NCI-H526 (cell line): Measurements from ENCODE around the gene CENPA.
"Not testable (repeated sequence)": the region's sequence is repeated elsewhere in the genome, so short reads cannot be mapped to it uniquely, and the experiment has no call there.

Experiments used
- DNase-seq, 2 experiments: peaks; one replicate each; lab custom pipeline; 2025; lab: John Stamatoyannopoulos, UW

The CENPA gene

DNA sequence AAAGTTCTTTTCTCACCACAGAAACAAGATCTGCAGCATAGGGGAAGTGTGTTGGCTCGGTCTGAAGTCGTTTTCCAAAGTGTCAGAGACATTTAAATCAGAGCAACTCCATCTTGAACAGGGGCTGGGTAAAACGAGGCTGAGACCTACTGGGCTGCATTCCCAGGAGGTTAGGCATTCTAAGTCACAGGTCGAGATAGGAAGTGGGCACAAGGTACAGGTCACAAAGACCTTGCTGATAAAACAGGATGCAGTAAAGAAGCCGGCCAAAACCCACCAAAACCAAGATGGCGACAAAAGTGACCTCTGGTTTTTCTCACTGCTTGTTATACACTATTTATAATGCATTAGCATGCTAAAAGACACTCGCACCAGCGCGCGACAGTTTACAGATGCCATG, 24.9 kb upstream of the CENPA start:
- not testable (repeated sequence) for DNase-seq

DNA sequence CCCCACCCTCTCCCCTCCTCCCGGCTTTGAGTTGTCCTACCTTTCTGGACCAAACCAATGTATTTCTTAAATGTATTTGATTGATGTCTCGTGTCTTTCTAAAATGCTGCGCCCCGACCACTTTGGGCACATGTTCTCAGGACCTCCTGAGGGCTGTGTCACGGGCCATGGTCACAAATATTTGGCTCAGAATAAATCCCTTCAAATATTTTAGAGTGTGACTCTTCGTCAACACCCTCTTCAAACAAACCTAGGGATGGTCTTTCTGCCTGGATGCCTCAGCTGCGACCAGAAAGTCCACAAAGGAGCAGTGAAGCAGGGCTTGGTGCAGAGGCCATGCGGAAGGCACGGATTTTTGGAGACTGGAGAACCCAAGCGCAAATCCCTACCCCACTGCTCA, 22.8 kb upstream of the CENPA start:
- no peak for DNase-seq

- DNase-seq = peak; percentile 65 to 87
Measured at GRCh38 chr2:26764078-26764887, 21.6 kb upstream of the CENPA start, which contains the start of gene SLC35F6. SLC35F6 (plus strand) TSS chr2:26764284; CDS start chr2:26764350, 66 bp downstream.

GRCh38 chr2:26764906-26765305, 20.9 kb upstream of the CENPA start:
- DNase-seq = no peak

DNA sequence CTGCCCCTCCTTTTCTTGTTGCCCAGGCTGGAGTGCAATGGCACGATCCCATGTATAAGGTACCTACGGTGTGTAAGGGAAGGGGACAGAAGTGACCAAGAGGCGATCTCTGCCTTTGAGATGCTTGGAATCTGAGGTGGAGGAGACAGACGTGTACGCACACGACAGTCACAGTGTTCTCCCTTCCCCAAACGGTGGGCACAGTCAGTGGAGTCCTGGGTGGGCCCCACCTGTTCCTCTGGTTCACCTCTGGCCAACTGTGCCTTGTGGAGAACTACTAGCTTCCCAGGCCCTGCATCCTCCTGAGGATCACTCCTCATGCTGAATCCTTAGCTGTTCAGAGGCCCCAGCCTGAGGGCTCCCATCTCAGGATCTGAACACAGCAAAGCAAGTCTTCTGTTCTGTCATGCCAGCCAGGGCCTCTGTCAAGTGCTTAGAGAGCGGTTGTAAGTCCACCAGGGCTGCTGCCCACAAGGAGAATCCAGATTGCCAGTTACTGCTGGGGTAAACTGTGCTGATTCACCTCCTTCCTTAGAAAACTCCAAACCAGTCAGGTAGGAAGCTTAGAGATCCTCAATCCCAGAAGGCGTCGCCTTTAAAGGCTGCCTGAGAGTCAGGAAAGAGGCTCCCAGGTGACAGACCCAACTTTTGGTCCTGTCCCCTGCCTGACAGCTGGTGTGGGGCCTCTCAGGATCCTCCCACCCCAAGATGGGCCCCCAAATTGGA, 20.2 kb upstream of the CENPA start:
- no peak for DNase-seq

- DNase-seq = no peak
Measured at GRCh38 chr2:26767129-26767528, 18.7 kb upstream of the CENPA start.

DNA sequence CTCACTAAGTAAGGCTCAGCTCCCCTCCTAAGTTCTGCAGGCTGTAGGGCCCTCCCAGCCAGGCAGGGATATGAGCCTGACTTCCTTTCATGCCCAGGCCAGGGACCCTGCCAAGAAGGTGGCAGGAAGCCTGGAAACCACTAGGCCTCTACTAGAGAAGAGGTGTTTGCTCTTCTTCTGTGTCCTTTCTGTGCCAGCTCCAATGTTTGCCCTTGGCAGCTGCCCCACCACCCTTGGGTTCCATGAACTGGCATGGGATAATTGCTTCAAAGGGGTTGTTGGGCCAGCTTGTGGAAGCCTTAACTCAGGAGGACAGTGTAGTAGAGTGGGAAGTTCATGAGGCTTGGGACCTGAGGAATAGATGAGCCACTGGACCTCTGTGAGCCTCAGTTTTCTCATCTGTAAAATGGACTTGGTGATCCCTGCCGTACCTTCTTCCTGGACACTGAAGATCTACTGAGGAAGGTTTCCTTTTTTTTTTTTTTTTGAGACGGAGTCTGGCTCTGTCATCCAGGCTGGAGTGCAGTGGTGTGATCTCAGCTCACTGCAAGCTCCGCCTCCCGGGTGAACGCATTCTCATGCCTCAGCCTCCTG, 17.9 kb upstream of the CENPA start:
- no peak for DNase-seq

DNA sequence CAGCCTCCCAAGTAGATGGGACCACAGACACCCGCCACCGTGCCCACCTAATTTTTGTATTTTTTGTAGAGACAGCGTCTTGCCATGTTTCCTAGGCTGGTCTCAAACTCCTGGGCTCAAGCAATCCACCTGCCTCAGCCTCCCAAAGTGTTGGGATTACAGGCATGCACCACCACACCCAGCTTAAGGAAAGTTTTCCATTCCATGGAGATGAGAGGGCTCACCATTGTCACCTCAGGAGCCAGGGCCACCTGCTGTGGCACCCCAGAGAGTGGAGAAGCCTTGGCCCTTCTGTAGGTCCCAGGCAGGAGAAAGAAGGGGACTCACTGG, 17.1 kb upstream of the CENPA start:
- DNase-seq = no peak

DNA sequence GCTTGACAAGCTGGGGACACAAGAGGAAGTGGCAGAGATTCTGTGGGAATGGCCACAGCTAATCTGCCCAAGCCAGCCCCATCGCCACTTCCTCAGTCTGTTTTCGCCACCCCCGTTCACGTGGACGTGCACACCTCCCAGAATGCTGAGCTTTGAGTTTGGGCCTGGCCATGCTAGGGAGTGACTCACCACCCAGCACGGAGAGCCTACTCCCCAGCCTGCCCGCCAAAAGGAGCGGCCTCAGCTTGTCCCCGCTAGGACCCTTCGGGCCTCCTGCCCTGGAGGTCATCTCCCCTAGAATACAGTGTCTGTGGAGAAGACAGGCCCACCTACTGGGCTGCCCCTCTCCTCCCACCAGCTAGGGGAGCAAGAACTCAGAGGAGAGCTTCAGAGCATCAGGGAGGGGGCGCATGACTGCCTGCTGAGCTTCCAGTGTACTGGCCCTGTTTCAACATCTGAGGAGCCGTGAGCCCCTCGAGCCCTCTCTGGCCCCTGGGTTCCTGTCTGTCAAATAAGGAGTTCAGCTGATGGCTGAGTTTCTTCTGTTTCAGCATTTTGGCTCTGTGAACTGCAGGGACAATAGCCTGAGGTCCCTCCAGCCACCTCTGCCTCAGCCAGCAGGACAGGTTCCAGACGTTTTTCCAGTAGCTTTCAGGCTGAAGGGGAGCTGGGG, 16.6 kb upstream of the CENPA start:
- no peak for DNase-seq

- peak in 1 of 2 experiments; percentile 40 for DNase-seq
Measured at GRCh38 chr2:26770986-26771586, 14.8 kb upstream of the CENPA start.

DNA sequence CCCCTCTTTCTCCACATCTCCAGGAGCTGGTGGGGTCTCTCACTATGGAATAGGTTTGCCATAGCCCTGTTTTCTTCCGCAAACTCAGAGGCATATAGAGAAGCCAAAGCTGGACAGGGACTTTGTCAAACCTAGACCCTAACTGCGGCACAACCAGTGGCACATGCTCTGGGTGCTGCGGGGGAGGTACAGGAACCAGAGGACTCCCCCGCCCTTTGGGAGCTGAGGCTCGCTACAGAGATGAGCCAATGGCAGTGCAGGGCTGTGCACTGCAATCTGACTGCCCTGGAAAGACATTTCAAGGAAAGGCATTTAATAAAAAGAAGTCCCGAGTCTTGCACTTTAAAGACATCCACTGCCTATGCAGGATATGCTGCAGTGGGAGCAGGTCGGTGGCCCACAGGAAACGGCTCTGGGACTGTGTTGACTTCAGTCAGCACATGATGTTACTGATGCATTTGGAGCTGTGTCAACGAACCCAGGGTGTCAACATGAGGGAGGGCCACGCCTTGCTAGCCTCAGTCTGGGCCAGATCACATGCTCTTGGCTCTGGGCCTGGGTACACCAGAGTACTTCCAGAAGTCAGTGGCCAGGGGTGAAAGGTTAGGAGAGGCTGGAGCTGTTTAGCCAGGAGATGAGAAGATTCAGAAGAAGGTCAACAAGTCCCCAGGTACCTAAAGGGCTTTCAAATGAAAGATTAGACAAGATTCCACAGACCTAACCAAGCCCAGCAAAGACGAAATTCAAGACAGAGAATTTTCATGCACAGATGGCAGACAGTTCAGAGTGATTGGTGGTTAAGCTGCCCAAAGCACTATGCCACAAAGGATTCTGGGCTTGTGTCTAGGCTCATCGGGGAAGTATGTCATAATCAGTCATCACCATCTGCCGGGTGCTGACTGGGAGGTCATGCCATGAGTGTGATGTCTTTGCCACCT, 13.5 kb upstream of the CENPA start:
- DNase-seq = no peak

DNA sequence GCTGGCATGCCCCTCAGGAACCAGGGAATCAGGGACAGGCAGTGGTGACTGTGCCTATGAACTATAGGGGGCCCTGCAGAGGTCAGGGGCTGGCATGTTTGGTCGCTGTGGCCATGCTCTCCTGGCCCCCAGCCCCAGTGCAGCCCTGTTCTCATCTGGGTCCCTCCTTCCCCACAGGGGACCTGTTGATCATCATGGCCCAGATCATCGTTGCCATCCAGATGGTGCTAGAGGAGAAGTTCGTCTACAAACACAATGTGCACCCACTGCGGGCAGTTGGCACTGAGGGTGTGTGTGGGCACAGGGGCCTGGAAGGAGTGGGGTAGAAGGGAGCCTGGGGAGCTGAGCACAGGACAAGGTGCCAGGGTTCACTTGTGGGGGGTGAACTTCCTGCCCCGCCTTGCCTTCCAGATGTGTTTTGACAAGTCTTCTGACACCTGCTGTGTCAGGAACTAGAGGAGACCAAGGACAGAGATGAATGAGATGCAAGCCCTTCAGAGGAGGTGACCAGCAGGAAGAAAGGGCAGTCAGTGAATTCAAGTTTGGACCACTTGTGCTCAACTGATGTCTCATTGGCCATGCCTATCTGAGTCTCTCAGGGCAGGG, 9.6 kb upstream of the CENPA start:
- no peak for DNase-seq

GRCh38 chr2:26778098-26778497, 7.8 kb upstream of the CENPA start:
- no peak for DNase-seq

GRCh38 chr2:26778507-26778906, 7.3 kb upstream of the CENPA start:
- DNase-seq = no peak

GRCh38 chr2:26780203-26780760, 5.6 kb upstream of the CENPA start:
- no peak for DNase-seq

GRCh38 chr2:26782876-26783704, 2.8 kb upstream of the CENPA start:
- no peak for DNase-seq

GRCh38 chr2:26784570-26785234, 1.2 kb upstream of the CENPA start:
- DNase-seq = no peak

DNA sequence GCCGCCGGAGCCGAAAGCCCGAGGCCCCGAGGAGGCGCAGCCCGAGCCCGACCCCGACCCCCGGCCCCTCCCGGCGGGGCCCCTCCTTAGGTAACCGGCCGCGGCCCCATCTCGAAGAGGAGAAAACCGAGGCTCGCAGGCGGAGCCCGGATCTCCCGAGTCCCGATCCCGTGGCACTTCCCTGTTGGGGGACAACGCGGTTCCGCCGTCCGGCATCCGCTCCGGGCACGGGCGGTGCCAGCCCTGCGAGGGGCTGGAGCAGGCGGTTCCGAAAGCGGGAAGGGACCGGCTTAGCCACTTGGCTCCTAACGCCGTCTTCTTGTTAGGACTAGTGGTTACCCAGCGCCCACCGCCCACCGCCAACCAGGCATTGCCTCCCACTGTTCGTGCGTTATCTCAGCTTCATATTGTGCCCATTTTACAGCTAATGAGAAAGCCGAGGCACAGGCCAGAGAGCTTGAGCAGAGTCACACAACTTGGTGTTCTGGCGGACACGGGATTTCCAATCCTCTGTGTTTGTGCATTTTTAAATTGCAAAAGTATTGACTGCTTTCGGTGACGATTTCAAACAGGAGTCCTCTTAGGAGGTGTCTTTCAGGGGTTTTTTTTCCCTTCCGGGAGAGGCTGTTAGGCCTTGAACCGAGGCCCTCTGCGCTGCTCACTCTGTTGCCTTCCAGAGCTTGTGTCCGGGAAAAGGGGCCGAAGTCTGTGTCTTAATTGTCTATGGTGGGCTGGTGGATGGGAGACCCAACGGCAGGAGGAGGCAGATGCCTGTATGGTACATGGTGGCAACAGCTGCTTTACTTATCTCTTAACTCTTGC, 562 bp downstream of the CENPA start:
- peak in 1 of 2 experiments; percentile 64 for DNase-seq
